ENCODE measurements around the gene ACSM5.
"Not testable (repeated sequence)": the region's sequence is repeated elsewhere in the genome, so short reads cannot be mapped to it uniquely, and the experiment has no call there.

The ACSM5 gene

DNA sequence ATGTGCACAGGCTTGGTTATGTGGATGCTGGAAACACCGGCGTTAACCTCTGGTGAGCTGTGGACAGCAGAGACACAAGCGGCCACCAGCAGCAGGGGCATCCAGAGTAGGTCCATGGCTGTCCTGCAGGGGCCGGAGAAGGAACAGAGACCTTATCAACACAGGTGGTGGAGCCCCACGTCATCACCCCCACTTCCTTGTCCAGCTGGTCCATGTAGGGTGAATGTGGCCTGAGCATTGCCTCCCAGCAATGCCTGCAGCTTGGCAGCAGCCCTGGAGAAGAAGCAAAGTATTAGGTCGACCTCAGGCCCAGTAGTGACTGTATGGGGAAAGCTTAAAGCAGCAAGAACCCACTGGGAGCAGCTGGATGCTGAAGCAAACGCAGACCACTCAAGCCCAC is 10.1 kb upstream of the ACSM5 start:
- no peak for DNase-seq (ENCODE audit: low spot score)

DNA sequence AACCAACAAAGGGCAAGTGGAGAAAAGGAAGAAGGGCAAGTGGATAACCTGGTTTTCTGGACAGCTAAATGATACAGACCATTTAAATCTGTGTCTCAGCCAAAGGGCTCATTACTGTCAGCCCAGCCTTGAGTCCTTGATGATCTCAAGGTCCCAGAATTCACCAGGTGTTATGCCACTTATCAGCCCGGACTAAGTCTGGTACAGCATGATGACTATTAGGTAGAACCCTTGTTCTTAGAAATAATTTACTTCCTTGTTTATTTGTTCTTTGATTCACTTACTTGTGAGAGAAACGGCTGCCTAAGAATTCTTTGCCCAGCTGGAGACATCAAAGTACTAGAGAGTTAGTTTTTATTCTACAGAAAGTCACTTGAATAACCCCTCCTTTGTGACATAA is 8.3 kb upstream of the ACSM5 start:
- no peak for DNase-seq (ENCODE audit: low spot score)

DNA sequence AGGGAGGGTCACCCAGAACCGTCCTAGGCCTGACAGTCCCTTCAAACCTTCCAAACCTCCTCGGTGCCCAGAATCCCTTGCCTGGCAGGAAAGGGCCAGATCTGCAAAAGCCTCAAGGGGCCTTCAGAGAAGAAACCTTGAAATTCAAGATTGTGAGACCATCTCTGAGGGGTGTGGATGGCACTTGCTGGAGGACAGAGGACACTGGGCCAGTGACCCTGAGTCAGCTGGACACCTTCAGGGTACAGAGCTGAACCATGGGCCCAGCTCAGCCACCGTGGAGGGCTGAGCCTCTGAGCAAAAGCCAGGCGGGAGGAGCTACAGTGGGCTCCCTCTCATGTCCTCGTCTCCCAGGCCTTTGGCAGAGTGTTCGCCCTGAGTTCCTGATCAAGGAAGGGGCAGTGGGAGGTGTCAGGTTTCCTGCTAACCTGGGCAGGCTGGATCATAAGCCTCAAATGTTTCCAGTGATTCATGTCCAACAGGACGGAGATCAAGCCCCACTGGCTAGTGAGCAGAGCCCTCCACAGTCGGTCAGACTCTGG is 7.8 kb upstream of the ACSM5 start:
- DNase-seq (ENCODE audit: low spot score), result no peak

DNA sequence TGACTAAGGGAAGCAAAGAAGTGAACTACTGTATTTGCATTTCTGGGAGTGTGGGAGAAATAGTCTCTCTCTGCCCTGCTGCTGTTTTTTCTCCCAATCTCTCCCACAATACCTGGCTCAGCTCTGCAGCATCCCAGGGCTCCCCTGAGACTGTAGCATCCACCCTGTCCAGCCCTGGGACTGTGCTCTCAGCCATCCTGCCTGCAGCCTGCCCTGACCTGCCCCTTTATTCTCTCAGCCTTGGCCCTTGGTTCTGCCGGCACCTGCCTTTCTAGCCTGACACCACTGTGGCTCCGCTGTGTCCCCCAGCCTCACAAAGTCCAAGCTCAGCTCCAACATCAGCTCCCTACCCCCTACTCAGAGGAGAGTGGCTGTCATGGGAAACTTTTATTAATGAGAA is 6.7 kb upstream of the ACSM5 start:
- no peak for DNase-seq (ENCODE audit: low spot score)

DNA sequence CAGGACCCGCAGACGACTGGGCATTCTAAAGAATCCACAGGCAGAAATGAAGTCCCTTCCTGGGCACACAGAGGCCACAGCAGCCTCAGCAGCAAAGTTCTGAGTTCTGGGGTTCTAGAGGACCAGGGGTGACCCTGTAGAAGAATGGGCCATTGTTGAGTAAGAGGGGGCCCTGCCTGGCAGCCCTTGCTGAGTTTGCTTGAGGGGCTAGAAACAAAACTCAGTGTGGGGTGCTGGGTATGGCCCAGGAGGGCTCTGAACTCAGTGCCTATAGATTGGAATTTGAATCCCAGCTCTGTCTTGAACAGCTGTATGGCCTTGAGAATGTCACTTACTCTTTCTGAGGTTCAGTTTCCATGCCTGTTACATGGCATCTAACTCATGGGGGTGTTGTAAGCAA is 4.7 kb upstream of the ACSM5 start, which contains the start of gene PDILT:
PDILT (minus strand) TSS at position 101 of the 400 bp plus-strand sequence. CDS start 5,437 bp downstream, outside the sequence.
- DNase-seq (ENCODE audit: low spot score), result no peak

DNA sequence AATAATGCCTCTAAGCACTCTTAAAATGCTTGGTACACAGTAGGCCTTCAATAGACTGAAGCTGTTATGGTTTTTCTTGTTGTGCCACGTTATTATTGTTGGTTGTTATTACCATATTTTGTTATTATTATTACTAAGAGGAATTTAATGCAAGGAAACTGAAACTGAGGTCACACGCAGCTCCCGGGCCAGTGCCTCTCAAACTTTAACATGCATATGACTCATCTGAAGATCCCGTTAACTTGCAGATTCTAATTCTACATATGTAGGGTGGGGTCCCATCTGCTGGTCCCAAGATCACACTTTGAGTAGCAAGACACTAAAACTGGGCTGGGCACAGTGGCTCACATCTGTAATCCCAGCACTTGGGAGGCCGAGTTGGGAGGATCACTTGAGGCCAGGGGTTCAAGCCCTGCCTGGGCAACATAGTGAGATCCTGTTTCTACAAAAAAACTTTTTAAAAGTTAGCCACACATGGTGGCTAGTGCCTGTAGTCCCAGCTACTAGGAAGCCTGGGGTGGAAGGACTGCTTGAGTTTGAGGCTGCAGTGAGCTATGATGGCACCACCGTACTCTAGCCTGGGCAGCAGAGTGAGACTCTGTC is 888 bp downstream of the ACSM5 start:
- no peak for DNase-seq (ENCODE audit: low spot score)

DNA sequence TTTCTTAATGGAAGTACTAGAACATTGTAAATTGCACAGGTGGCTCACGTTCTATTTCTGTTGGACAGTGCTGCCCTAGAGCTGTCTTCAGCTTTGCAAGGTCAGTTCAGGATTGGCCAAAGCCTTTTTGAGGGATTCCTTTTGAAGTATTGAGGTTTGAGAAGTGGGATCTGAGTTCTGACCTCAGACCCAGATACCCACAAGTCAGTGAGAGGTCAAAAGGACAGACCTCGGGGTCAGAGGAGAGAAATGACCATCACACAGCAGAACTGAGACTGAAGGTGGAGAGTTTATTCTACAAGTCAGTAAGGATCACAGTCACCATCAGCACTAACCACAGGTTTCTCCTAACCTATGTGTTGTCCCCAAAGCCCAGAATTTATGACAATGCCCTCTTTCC is 1.7 kb downstream of the ACSM5 start:
- no peak for DNase-seq (ENCODE audit: low spot score)

DNA sequence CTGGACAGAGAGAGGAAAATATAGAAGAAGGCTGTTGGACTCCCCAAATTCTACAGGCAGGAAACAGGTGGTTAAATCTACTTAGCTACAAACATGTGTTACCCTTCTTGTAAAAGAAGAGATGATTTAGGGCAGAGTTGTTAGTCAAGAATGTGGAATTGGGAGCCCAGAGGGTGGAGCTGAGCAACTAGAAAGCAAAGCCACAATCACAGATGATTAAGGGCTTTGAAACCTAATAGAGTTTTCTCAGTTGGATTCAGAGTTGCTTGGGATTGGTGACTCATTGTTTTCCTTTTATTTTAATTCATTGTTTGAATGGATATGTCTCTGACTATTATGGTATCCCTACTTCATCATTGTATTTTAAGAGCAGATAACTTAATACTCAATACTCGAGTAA is 6.2 kb downstream of the ACSM5 start:
- no peak for DNase-seq (ENCODE audit: low spot score)

DNA sequence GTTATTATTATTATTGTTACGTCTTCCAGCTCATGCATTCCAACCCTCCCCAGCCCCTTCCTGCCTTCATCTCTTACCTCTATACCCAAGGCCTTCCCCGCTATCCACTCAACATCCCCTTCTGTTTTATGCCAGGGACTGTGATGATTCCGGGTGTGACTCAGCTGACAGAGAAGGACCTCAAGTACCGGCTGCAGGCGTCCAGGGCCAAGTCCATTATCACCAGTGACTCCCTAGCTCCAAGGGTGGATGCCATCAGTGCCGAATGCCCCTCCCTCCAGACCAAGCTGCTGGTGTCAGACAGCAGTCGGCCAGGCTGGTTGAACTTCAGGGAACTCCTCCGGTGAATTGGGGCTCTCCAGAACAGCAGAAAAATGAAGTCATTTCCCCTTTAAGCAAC is 9.8 kb downstream of the ACSM5 start:
- DNase-seq (ENCODE audit: low spot score), result not testable (repeated sequence)

DNA sequence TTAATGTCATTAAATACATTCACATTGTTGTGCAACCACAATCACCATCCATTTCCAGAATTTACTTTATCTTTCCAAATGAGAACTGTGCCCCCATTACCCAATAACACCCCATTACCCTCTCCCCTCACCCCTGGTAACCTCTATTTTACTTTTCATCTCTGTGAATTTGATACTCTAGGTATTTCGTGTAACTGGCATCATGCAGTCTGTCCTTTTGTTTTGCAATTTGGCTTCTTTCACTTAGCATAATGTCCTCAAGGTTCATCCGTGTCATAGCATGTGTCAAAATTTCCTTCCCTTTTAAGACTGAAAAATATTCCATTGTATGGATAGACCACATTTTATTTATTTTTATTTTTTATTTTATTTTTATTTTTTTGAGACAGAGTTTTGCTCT is 12.4 kb downstream of the ACSM5 start:
- not testable (repeated sequence) for DNase-seq (ENCODE audit: low spot score)

DNA sequence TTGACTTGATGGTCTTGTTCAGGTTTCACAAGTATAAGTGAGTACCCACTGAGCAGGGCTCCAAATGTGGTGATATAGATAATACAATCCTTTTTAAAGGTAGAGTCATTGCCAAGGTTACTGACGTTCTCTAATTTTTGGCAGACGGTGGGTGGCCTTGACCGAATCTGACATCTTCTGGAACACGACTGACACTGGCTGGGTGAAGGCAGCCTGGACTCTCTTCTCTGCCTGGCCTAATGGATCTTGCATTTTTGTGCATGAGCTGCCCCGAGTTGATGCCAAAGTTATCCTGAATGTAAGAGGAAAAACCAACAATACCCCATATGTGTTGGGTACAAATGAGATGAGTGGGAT is 14.4 kb downstream of the ACSM5 start:
- not testable (repeated sequence) for DNase-seq (ENCODE audit: low spot score)

DNA sequence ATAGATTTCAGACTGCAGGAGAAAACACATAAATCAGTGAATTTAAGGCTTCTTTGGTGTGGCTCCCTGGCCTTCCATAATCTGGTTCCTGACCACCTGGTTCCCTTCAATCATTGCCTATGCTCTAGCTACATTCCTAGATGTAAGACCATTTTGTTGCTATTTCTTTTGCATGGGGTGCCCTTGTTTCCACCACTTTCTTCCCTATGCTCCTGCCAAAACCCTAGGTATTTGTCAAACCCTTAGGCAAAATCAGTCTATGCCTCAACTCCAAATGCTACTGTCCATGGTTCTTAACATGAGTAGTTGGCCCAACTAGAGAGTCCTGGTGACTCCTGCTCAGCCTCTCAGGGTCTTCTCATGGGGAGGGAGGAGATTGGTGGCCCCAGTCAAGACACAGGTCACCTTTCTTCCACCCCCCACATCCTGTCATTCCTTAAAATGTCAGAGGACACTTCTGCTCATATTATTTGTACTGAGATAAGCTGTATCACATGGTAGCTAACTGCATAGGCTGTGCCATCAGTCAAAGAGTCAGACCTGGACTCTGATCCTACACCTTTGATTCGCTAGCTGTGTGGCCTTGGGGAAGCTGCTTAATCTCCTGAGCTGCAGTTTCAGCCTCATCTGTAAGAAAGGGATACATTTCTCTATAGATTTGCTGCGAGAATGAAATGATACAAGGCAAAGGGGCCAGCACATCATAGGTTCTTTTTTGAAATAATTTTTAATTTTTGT is 15.0 kb downstream of the ACSM5 start:
- no peak for DNase-seq (ENCODE audit: low spot score)

DNA sequence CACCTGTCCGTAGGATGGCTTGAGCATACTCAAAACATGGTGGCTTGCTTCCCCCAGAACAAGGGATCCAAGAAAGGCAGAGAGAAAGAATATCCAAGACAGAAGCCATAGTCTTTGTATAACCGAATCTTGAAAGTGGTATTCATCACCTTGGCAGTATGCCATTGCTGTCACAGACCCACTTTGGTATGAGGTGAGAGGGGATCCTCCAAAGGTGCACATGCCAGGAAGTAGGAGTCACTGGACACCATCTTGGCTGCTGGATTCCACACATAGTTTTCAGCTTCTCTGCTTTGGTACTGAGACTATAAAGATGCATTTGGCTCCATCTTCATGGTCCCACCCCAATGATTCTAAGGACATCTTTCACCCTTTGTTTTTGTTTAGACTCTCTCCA is 18.1 kb downstream of the ACSM5 start:
- DNase-seq (ENCODE audit: low spot score), result not testable (repeated sequence)

DNA sequence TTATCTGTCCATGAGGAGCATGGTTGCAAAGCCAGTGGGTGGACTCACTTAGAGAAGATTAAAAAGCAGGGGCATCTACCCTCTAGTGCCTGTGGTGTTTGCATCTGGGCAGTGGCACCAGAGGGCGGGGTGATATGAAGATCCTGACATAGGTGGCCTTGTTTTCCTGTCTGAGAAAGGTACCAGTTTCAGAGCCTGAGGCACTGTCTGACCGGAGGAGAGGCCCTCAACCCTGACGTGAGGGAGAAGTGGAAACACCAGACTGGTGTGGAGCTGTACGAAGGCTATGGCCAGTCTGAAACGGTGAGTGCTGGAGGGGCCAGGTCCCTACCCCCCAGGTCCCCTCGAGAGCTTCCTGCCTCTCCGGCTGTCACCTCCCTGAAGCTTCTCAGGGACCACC is 20.2 kb downstream of the ACSM5 start:
- DNase-seq (ENCODE audit: low spot score), result not testable (repeated sequence)

DNA sequence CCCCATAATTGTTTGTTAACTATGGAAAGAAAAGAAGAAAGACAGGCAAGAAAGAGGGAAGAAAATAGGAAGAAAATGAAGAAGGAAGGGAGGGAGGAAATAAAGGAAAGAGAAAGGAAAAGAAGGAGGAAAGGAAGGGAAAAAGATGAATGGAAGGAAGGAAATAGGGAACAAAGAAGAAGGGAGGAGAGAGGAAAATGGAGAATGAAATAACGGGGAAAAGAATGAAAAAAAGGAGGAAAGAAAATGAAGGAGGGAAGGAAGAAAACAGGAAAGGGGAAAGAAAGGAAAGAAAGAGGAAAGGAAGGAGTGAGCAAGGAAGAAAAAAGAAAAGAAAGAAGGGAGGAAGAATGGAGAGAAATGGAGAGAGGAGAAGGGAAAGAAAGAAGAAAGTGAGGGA is 21.1 kb downstream of the ACSM5 start:
- DNase-seq (ENCODE audit: low spot score), result not testable (repeated sequence)

DNA sequence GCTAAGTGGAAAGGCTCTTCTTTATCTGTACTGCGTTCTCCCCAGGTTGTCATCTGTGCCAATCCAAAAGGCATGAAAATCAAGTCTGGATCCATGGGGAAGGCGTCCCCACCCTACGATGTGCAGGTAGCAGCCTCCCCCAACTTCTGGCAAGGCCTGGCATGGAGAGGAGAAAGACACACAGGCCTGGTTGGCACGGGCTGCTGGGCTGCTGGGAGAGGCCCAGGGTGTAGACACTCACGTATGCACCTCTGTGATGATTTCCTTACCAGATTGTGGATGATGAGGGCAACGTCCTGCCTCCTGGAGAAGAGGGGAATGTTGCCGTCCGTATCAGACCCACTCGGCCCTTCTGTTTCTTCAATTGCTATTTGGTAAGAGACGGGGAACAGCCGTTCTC is 21.6 kb downstream of the ACSM5 start:
- no peak for DNase-seq (ENCODE audit: low spot score)

DNA sequence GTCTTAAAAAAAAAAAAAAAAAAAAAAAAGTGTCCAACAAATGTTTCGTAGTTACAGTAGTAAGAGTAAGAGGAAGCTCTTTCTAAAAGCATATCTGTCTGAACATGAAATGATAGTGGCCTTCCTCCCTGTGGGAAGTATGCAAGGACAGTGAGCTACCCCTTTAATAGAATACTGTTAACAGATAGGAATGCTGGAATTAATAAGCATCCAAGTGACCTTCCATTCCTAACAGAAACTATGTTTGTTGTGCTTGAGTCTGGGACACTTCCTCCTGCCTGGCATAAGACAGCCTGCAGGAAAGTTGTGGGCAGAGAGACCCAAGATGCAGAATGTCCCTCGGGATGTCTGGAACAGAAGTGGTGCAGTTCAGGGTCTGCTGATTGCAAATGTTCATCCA is 29.6 kb downstream of the ACSM5 start:
- not testable (repeated sequence) for DNase-seq (ENCODE audit: low spot score)

DNA sequence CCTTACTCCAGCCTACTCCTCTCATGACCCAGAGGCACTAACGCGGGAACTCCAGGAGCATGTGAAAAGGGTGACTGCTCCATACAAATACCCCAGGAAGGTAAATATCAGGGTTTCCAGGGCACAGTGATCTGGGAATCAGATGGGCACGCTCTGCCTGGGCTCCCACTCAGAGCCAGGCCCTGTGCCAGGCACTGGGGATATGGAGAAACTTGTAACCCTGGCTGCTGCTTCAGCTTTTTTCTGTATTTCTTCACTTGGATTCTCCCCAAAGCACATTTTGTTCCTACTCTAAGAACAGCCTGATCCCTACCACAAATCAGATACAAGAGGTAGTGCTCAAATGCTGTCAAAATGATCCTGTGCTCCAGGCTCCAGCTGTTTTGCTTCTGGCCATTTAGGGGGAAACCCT is 30.5 kb downstream of the ACSM5 start:
- DNase-seq (ENCODE audit: low spot score), result not testable (repeated sequence)

DNA sequence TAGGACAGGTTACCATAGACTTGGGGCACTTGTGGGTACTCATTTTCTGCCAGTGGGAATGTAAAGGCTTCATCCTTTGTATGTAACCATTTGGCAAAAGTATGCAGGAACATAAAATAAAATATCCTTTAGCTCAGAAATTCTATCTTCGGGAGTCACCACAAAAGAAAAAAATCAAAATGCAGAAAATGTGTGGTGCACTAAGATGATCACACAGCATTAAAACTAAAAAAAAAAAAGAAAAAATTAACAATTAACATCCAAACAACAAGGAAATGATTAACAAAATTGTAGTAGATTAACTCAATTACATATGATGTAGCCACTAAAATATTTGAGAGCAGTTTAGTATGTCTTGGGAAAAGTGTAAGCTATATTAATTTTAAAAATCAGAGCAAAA is 31.4 kb downstream of the ACSM5 start:
- not testable (repeated sequence) for DNase-seq (ENCODE audit: low spot score)

DNA sequence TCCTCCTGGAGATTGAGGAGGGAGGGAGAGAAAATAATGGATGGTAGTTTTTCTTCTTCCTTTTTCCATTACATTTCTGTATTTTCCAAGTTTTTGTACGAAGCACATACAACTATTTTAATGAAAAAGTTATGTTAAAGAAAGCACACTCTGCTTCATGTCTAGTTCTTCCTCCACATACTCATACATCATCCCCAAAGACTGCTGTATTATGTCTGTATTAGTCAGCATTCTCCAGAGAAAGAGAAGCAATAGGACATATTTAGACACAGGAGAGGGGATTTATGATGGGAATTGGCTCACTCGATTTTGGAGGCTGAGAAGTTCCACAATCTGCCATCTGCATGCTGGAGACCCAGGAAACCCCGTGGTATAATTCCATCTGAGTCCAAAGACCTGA is 31.9 kb downstream of the ACSM5 start:
- DNase-seq (ENCODE audit: low spot score), result no peak

DNA sequence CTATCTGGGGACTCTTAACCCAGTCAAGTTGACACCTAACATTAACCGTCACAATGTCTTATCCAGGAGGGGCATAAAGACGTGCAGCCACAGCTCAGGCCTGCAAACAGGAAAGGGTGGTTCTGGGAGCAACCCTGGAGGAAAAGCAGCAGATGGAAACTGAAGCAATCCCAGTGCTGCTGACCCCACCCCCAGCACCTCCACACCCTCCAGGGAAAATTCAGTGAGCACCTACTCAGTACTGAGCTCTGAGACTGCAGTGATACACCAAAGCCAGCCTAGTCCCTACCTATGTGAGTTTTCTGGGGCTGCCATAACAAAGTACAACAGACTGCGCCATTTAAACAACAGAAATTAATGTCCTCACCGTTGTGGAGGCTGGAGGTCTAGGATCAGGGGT is 32.5 kb downstream of the ACSM5 start:
- not testable (repeated sequence) for DNase-seq (ENCODE audit: low spot score)

DNA sequence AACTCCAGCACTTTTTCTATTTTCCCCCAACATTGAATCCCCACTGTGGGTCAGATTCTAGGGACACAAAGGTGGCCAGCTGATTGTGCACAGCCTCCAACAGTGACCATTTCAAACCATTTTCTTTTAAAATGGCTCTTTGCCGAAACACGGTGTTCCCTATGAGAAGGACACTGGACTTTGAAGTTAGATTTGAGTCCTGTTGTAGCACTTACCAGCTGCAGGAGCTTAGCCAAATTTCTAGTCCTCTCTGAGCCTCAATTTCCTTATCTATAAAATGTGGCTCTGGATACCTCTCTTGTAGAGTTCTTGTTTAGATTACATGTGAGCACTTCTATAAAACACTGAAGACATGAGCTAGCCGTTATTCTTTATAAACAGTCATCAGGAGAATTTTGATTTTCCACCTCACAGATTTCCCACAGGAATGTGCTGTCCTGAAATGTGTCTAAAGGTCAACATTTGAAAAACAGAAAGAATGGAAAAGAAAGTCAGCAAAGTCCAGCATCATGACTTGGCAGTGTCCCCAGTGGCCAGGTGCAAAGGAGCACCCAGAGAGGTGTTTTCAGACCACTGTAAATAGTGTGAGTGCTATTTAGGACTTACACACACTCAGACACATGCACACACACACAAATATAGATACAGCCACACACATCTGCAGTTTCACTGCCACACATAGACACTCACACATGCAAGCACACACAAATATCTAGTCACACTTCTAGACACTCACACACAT is 37.5 kb downstream of the ACSM5 start:
- not testable (repeated sequence) for DNase-seq (ENCODE audit: low spot score)

DNA sequence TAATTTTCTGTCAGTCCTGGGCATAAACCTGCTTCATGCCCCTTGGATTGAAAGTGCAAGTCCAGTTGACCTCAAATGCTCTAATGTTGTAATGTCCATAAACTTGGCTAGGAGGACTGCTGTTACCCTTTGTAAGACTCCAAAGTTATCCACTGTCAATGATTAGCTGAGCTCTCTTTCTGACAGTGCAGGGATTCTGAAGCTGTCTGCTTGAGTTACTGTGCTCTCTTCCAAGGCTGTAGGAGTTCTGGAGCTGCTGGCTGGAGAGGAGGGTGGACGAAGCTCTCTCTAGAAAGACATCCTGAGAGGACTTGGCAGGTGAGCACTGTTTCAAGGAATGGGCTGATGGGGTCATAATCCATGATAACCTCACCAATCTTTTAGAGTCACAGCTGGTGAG is 42.0 kb downstream of the ACSM5 start, which contains the start of gene ACSM2A:
ACSM2A (plus strand) TSS at position 158 of the 400 bp plus-strand sequence. CDS start 8,594 bp downstream, outside the sequence.
- DNase-seq (ENCODE audit: low spot score), result not testable (repeated sequence)
